Progenitor cell of endocrine pancreas (in vitro differentiated cells): ENCODE measurements around the gene BST1. TPM values are rescaled to one million over a fixed set of nuclear protein-coding genes. Genes with fewer than 3 reads are reported as not detected.
"Not testable (repeated sequence)": the region's sequence is repeated elsewhere in the genome, so short reads cannot be mapped to it uniquely, and the experiment has no call there.

Source experiments
- DNase-seq: peaks from one replicate; pipeline ENCODE4 v3.0.0; 2021; ENCODE audit warnings: low spot score; ENCODE audit not compliant: unreplicated experiment
- H3K27ac Mint-ChIP-seq: 2 replicates; pipeline ENCODE4 v1.8.0; 2021; ENCODE audit warnings: mild to moderate bottlenecking, moderate library complexity, mixed read lengths
- H3K27me3 Mint-ChIP-seq: 2 replicates; pipeline ENCODE4 v1.8.0; 2021; ENCODE audit warnings: mixed read lengths
- H3K36me3 Mint-ChIP-seq: 2 replicates; pipeline ENCODE4 v1.8.0; 2022; ENCODE audit warnings: mixed read lengths; ENCODE audit not compliant: insufficient read depth
- H3K4me1 Mint-ChIP-seq: 2 replicates; pipeline ENCODE4 v1.8.0; 2021; ENCODE audit warnings: low read depth, mixed read lengths
- H3K4me3 Mint-ChIP-seq: 2 replicates; pipeline ENCODE4 v1.8.0; 2021; ENCODE audit warnings: low read depth, mild to moderate bottlenecking, moderate library complexity, mixed read lengths
- H3K9me3 Mint-ChIP-seq: 2 replicates; pipeline ENCODE4 v1.8.0; 2021; ENCODE audit warnings: low read depth, mixed read lengths
- total RNA-seq: library from RNA; stranded (reverse); gene quantifications from 2 replicates; pipeline ENCODE4 v1.2.1, GENCODE V29; 2021
- TF ChIP-seq, protein P1 (sequence below): fragments of 200-600 bp; sonication (generic); IDR thresholded peaks from one replicate; pipeline ENCODE4 v1.5.0; 2021; ENCODE audit warnings: antibody characterized with exemption, mild to moderate bottlenecking; ENCODE audit not compliant: unreplicated experiment

Gene BST1
- total RNA-seq, 1 donor from 2014 or later, result 0.38 TPM

DNA sequence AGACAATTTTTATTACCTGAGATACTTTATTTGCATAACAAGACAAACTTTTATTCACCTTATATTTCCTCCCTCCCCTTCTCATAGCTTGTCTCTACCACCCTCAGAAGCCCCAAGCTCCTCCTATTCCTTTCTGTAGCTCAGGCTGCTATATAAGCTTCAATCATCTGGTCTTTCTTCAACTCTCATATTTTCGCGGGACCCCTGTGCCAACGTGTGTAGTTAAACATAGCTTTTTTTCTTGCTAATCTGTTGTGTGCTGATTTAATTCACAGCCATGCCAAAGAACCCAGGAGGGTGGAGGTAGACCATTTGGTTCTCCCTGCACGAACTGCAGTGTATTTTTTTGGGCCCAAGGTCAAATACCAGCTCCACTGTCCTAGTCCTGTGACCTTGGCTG, 54.2 kb downstream of the BST1 start:
- no peak for DNase-seq
- Mint-ChIP-seq H3K36me3 (no peaks in the 10 kb centered on the region), H3K27ac (no peak overlapping the region), H3K27me3 (no peaks in the 10 kb centered on the region), H3K4me3 (no peak overlapping the region), H3K9me3 (no peaks in the 10 kb centered on the region), H3K4me1 (no peaks in the 10 kb centered on the region)
- TF ChIP-seq, protein P1, sequence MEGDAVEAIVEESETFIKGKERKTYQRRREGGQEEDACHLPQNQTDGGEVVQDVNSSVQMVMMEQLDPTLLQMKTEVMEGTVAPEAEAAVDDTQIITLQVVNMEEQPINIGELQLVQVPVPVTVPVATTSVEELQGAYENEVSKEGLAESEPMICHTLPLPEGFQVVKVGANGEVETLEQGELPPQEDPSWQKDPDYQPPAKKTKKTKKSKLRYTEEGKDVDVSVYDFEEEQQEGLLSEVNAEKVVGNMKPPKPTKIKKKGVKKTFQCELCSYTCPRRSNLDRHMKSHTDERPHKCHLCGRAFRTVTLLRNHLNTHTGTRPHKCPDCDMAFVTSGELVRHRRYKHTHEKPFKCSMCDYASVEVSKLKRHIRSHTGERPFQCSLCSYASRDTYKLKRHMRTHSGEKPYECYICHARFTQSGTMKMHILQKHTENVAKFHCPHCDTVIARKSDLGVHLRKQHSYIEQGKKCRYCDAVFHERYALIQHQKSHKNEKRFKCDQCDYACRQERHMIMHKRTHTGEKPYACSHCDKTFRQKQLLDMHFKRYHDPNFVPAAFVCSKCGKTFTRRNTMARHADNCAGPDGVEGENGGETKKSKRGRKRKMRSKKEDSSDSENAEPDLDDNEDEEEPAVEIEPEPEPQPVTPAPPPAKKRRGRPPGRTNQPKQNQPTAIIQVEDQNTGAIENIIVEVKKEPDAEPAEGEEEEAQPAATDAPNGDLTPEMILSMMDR, result no peak

DNA sequence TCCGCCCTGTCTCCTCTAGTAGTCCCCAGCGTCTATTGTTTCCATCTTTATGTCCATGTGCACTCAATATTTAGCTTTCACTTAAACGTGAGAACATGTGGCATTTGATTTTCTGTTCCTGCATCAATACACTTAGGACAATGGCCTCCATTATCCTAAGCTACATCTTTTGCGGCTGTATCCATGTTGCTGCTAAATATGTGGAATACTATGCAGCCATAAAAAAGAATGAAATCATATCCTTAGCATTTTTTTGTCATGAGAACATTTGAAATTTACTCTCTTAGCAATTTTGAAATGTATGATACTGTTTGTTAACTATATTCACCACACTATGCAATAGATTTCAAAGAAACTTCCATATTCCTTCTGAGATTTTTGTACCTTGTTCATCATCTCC, 55.4 kb downstream of the BST1 start:
- no peaks in the 10 kb centered on the region for H3K36me3 Mint-ChIP-seq
- H3K4me3 Mint-ChIP-seq, result no peak overlapping the region
- no peak for DNase-seq
- no peak overlapping the region for H3K27ac Mint-ChIP-seq
- H3K4me1 Mint-ChIP-seq, result no peaks in the 10 kb centered on the region
- no peaks in the 10 kb centered on the region for H3K9me3 Mint-ChIP-seq
- TF ChIP-seq, protein P1, result no peak
- no peaks in the 10 kb centered on the region for H3K27me3 Mint-ChIP-seq

DNA sequence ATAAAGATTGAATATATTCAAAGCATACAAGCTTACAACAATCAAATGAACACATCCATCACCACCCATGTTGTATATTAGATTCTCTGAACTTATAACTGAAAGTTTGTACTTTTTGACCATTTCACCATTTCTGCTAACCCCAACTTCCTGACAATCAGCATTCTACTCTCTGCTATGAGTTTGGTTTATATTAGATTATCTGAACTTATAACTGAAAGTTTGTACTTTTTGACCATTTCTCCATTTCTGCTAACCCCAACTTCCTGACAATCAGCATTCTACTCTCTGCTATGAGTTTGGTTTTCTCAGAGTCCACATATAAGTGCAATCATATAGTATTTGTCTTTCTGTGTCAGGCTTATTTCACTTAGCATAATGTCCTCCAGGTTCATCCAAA, 59.6 kb downstream of the BST1 start:
- not testable (repeated sequence) for H3K36me3 Mint-ChIP-seq

DNA sequence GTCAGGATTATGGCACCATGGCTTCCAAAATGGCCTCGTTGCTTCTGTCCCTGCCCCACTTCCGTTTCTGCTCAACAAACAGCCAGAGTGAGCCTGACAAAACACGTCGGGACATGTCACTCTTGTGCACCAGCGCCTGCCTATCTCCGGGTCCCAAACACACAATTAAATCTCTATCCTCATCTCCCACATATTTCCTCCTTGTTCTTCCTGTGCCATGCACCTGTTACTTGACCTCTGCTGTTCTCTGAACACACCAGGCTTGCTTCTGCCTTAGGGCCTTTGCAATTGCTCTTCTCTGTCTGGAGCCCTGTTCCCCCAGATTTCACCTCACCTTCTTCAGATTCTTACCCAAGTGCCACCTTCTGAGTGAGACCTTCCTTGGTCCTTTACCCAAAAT, 62.5 kb downstream of the BST1 start:
- no peaks in the 10 kb centered on the region for H3K36me3 Mint-ChIP-seq
- TF ChIP-seq, protein P1, result no peak

More for the DNA sequence above, 59.6 kb downstream of the BST1 start:
- DNase-seq, H3K4me1 Mint-ChIP-seq, H3K27ac Mint-ChIP-seq, H3K4me3 Mint-ChIP-seq, H3K27me3 Mint-ChIP-seq, H3K9me3 Mint-ChIP-seq: not testable (repeated sequence)

DNA sequence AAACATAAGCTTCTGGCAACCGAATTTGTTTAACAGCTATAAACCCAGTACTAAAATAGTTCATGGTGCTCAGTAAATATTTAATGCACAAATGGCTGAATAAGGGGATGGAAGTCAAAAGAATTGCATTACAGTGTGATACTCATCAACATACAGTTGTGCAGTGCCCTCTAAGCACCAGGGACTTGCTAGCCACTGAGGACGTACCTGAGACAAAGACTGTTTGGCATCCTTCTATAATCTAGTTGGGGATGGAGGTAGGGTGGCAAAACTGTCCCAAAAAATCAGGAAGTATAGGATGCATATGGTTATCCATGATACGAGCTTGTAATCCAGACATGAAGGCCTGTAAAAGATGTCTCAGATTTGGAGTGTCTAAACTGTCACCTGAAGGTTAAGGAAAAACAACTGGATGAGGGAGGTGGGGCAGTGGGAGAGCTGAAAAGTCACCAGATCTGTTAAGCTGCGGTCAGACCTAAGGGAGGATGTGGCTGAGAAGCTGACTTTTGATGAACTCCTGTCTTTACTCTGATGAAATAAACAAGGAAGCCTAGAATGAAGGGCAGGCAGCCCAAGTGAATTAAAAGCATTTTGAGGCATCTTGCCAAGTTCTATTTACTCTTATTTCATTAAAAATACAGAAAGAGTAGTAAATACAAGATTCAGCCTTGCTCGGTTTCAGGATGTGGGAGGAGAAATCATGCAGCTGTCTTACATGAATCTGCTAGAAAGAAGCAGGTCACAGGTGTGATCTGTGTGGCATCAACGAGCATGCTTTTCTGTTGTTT, 63.2 kb downstream of the BST1 start:
- H3K4me3 Mint-ChIP-seq, result no peak overlapping the region
- TF ChIP-seq, protein P1, result no peak
- peaks cover 3% of the 10 kb centered on the region for H3K27me3 Mint-ChIP-seq
- no peaks in the 10 kb centered on the region for H3K9me3 Mint-ChIP-seq
- peaks cover 1% of the 10 kb centered on the region for H3K4me1 Mint-ChIP-seq
- DNase-seq, result no peak
- H3K36me3 Mint-ChIP-seq, result no peaks in the 10 kb centered on the region
- no peak overlapping the region for H3K27ac Mint-ChIP-seq

More for the DNA sequence above, 62.5 kb downstream of the BST1 start:
- Mint-ChIP-seq H3K27ac (no peak overlapping the region), H3K4me3 (no peak overlapping the region), H3K27me3 (peaks cover 3% of the 10 kb centered on the region), H3K4me1 (peaks cover 1% of the 10 kb centered on the region), H3K9me3 (no peaks in the 10 kb centered on the region)
- no peak for DNase-seq

DNA sequence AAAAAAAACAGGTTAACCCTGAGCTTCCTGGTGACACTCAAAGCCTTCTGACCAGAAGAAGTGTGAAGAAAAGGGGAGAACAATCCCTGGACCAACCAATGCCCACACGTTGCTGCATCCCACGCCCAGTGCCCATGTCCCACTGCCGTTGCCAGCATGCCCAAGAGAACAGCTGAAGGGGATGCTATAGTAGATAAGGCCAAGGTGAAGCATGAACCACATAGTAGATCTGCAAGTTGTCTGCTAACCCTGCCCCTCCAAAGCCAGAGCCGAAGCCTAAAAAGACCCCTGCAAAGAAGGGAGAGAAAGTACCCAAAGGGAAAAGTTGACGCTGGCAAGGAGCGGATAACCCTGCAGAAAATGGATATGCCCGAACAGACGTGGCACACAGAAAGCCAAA, 64.0 kb downstream of the BST1 start:
- no peak for DNase-seq
- H3K27me3 Mint-ChIP-seq, result peaks cover 6% of the 10 kb centered on the region
- H3K4me1 Mint-ChIP-seq, result peaks cover 1% of the 10 kb centered on the region
- H3K27ac Mint-ChIP-seq, result no peak overlapping the region
- H3K9me3 Mint-ChIP-seq, result no peaks in the 10 kb centered on the region
- H3K36me3 Mint-ChIP-seq, result no peaks in the 10 kb centered on the region
- TF ChIP-seq, protein P1, result no peak
- H3K4me3 Mint-ChIP-seq, result no peak overlapping the region
